Spleen (tissue), 7 donors: Measurements from ENCODE around the gene SBK2.

ENCODE experiments used
- POLR2A ChIP-seq, 3 donors: fragments of 450-650 bp; IDR thresholded peaks; one replicate each; pipeline ENCODE4 v1.5.1; 2017; ENCODE audit warnings: antibody characterized with exemption in 3 of 3, mild to moderate bottlenecking in 1 of 3
- POLR2AphosphoS5 ChIP-seq, 3 donors: sonication (generic); formaldehyde crosslinking; IDR thresholded peaks; one replicate each; pipeline ENCODE4 v1.5.1; 2017; ENCODE audit warnings: antibody characterized with exemption in 3 of 3
- TF ChIP-seq, protein P1 (sequence below), 11 experiments: fragments of 200-600 bp in 7 of 11; fragments of 450-650 bp in 4 of 11; sonication (generic) in 4 of 11; IDR thresholded peaks in 8 of 11; conservative IDR thresholded peaks in 3 of 11; 1 replicate in 7 of 11; 2 replicates in 4 of 11; pipeline versions ENCODE4 v1.4.0 to v1.8.0; 2016 to 2021; ENCODE audit warnings: antibody characterized with exemption in 11 of 11, inconsistent platforms in 4 of 11, mild to moderate bottlenecking in 1 of 11
- donor health status: DM: no; HTN: no; CAD: no; lungs with moderate emphysema.
- donor health status: DM: no; HTN: no; CAD: no.
- donor health status: DM: no; HTN: no; CAD: no.

DNA sequence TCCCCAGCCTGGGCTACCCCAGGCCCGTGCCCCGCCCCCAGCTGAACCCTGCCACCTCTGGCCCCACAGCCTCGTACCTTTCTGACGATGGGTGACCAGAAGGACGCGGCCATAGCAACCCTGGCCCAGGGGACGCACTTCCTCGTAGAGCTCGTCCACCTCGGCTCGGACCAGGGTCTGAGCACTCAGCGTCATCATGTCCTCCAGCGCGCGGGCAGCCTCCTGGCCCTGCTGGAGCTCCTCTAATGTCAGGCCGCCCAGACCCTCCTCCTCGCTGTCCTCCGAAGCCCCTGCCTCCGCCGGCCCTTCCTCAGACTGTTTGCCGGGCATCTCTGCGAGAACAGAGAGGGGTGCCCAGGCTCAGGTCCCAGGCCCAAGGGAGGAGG, 975 bp downstream of the SBK2 start:
- TF ChIP-seq, protein P1, sequence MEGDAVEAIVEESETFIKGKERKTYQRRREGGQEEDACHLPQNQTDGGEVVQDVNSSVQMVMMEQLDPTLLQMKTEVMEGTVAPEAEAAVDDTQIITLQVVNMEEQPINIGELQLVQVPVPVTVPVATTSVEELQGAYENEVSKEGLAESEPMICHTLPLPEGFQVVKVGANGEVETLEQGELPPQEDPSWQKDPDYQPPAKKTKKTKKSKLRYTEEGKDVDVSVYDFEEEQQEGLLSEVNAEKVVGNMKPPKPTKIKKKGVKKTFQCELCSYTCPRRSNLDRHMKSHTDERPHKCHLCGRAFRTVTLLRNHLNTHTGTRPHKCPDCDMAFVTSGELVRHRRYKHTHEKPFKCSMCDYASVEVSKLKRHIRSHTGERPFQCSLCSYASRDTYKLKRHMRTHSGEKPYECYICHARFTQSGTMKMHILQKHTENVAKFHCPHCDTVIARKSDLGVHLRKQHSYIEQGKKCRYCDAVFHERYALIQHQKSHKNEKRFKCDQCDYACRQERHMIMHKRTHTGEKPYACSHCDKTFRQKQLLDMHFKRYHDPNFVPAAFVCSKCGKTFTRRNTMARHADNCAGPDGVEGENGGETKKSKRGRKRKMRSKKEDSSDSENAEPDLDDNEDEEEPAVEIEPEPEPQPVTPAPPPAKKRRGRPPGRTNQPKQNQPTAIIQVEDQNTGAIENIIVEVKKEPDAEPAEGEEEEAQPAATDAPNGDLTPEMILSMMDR (IDR thresholded peaks at IDR 0.05 in 8 of 11, conservative IDR thresholded peaks at IDR 0.05 in 3 of 11): no peak
- TF ChIP-seq POLR2AphosphoS5 (IDR thresholded peaks at IDR 0.05): no peak
- no peak for TF ChIP-seq POLR2A (IDR thresholded peaks at IDR 0.05)
